ENCODE results near the gene HINT3. TPM values are rescaled to one million over a fixed set of nuclear protein-coding genes. Genes with fewer than 3 reads are reported as not detected.

The HINT3 gene
- total and polyA plus RNA-seq, 2 of the 13 experiments (the other 11 are each of a cell fraction or from before 2014, with no cell fraction given), result 3.1 to 22.8 TPM

GRCh38 chr6:125951323-125951722, 5.2 kb upstream of the HINT3 start (continued):
- TF ChIP-seq ATF7 (IDR thresholded peaks at IDR 0.05) (no peak), ATF7 (CRISPR knock-in tag; IDR thresholded peaks at IDR 0.05) (no peak), NBN (conservative IDR thresholded peaks at IDR 0.05) (no peak), ZHX1 (CRISPR knock-in tag; IDR thresholded peaks at IDR 0.05; ENCODE audit: low read depth) (no peak), NR2F1 (CRISPR knock-in tag; IDR thresholded peaks at IDR 0.05) (no peak), MTF1 (CRISPR knock-in tag; IDR thresholded peaks at IDR 0.05) (no peak), NFIB (CRISPR knock-in tag; IDR thresholded peaks at IDR 0.05; ENCODE audit: borderline replicate concordance) (no peak), HMG20A (CRISPR knock-in tag; IDR thresholded peaks at IDR 0.05; ENCODE audit: borderline replicate concordance) (peak; percentile 37; the same call in 1 of the 2 replicates), CEBPG (CRISPR knock-in tag; IDR thresholded peaks at IDR 0.05) (peak; percentile 69), ZNF205 (CRISPR knock-in tag; IDR thresholded peaks at IDR 0.05) (no peak), ZNF605 (CRISPR knock-in tag; IDR thresholded peaks at IDR 0.05) (no peak), MAZ (IDR thresholded peaks at IDR 0.05; ENCODE audit: borderline replicate concordance, low read depth, low read length) (no peak), MAZ (CRISPR knock-in tag; IDR thresholded peaks at IDR 0.05; ENCODE audit: low read depth) (no peak), REXO4 (CRISPR knock-in tag; IDR thresholded peaks at IDR 0.05; ENCODE audit: borderline replicate concordance) (no peak), ZBTB33 (CRISPR knock-in tag; IDR thresholded peaks at IDR 0.05) (no peak), U2AF1 (optimal IDR thresholded peaks at IDR 0.05; ENCODE audit: low read depth, low read length) (no peak), CEBPB (IDR thresholded peaks at IDR 0.05; ENCODE audit: borderline replicate concordance, low read depth, low read length) (peak; percentile 54), ATF5 (CRISPR knock-in tag; IDR thresholded peaks at IDR 0.05; ENCODE audit: low read depth) (no peak), ZNF530 (CRISPR knock-in tag; IDR thresholded peaks at IDR 0.05; ENCODE audit: low read depth) (no peak), ZNF816 (CRISPR knock-in tag; IDR thresholded peaks at IDR 0.05; ENCODE audit: borderline replicate concordance) (no peak), CHD4 (IDR thresholded peaks at IDR 0.05; ENCODE audit: borderline replicate concordance, low read length) (no peak), NR1H2 (CRISPR knock-in tag; IDR thresholded peaks at IDR 0.05; ENCODE audit: borderline replicate concordance, low read depth) (no peak), ZNF614 (CRISPR knock-in tag; IDR thresholded peaks at IDR 0.05; ENCODE audit: borderline replicate concordance) (0 out of 2 replicates have a peak, but pooled peaks have one; percentile 33), SKIL (CRISPR knock-in tag; IDR thresholded peaks at IDR 0.05; ENCODE audit: borderline replicate concordance) (no peak)
